HepG2 (cell line): ENCODE results near the gene PSMD4. TPM values are rescaled to one million over a fixed set of nuclear protein-coding genes. Genes with fewer than 3 reads are reported as not detected.

Source experiments
- ATAC-seq: fragments of 200-7000 bp; cut with Tn5 transposase; 3 replicates; pipeline ENCODE4 v1.9.1; 2020; ENCODE audit warnings: mild to moderate bottlenecking, moderate library complexity
- BruUV-seq: library from RNA; stranded (reverse); fragments of 400-500 nt; replicated peaks from 2 replicates; lab custom pipeline; 2021; lab: Mats Ljungman, UMichigan
- CTCF ChIA-PET: fragments of 300-600 bp; formaldehyde crosslinking; extraction: SDS; loops from one replicate; lab custom pipeline; 2021; ENCODE audit warnings: low total read pairs, inconsistent platforms, low intra/inter-chr PET ratio; lab: Yijun Ruan, JAX
- POLR2A ChIA-PET: fragments of 350-600 bp; sonication (Branson Sonifier 250); formaldehyde crosslinking; loops from one replicate; lab custom pipeline; 2020; ENCODE audit warnings: antibody characterized with exemption, inconsistent platforms; lab: Yijun Ruan, JAX
- DNase-seq: peaks from one replicate; pipeline ENCODE4 v3.0.0-alpha.2; 2015; ENCODE audit warnings: low spot score
- FAIRE-seq: peaks from 3 replicates; lab custom pipeline; 2011; peaks lifted over from hg19 to GRCh38; lab: Jason Lieb, UNC
- H2AFZ ChIP-seq: one replicate; pipeline ENCODE4 v1.6.1; 2011; ENCODE audit warnings: low read length, inconsistent platforms
- H3K27ac ChIP-seq: fragments of 300-600 bp; 3 replicates; pipeline ENCODE4 v1.8.0; 2011; ENCODE audit warnings: mixed run types, mild to moderate bottlenecking, mixed read lengths, low read length, inconsistent platforms; ENCODE audit not compliant: insufficient read depth; ENCODE audit errors: extremely low read length
- H3K27me3 ChIP-seq, 2 experiments: fragments of 200-600 bp in 1 of 2; 2 replicates in 1 of 2; 3 replicates in 1 of 2; pipeline versions ENCODE4 v1.6.0 to v1.8.0; 2011; ENCODE audit warnings: low read length in 2 of 2, mild to moderate bottlenecking in 2 of 2, moderate library complexity in 2 of 2, inconsistent platforms in 1 of 2; ENCODE audit not compliant: insufficient read depth in 2 of 2, control insufficient read depth in 1 of 2
- H3K36me3 ChIP-seq, 2 experiments: fragments of 200-600 bp in 1 of 2; replicated peaks in 1 of 2; 2 replicates in 1 of 2; 3 replicates in 1 of 2; pipeline versions ENCODE4 v1.5.1 to v1.8.0; 2011; ENCODE audit warnings: low read length in 2 of 2, inconsistent platforms in 1 of 2; ENCODE audit not compliant: insufficient read depth in 2 of 2, control insufficient read depth in 1 of 2
- H3K4me1 ChIP-seq: 2 replicates; pipeline ENCODE4 v1.5.1; 2012; ENCODE audit warnings: low read length, inconsistent platforms; ENCODE audit not compliant: insufficient read depth
- H3K4me2 ChIP-seq: 2 replicates; pipeline ENCODE4 v1.6.0; 2011; ENCODE audit warnings: low read depth, low read length, inconsistent platforms
- H3K4me3 ChIP-seq, 3 experiments: fragments of 200-600 bp in 1 of 3; sonication (generic), shearing (Covaris generic) in 1 of 3; replicated peaks in 1 of 3; 2 replicates each; pipeline ENCODE4 v1.5.1; 2011 to 2016; ENCODE audit warnings: low read length in 3 of 3, inconsistent platforms in 2 of 3, low read depth in 2 of 3, mild to moderate bottlenecking in 2 of 3, control low read depth in 1 of 3, mixed read lengths in 1 of 3; ENCODE audit not compliant: insufficient read depth in 1 of 3
- H3K79me2 ChIP-seq: one replicate; pipeline ENCODE4 v1.6.1; 2011; ENCODE audit warnings: low read length, inconsistent platforms; ENCODE audit not compliant: insufficient read depth
- H3K9ac ChIP-seq: 2 replicates; pipeline ENCODE4 v1.6.0; 2011; ENCODE audit warnings: mild to moderate bottlenecking, low read depth, low read length, inconsistent platforms; ENCODE audit not compliant: insufficient read depth
- H3K9me3 ChIP-seq: 2 replicates; pipeline ENCODE4 v1.5.1; 2012; ENCODE audit warnings: mild to moderate bottlenecking, low read length
- H4K20me1 ChIP-seq: 2 replicates; pipeline ENCODE4 v1.6.0; 2011; ENCODE audit warnings: inconsistent platforms, mild to moderate bottlenecking, low read length, moderate library complexity; ENCODE audit not compliant: insufficient read depth
- FOSL2 ChIP-seq: sonication (generic); formaldehyde crosslinking; IDR thresholded peaks from 2 replicates; pipeline ENCODE4 v1.4.0; 2020; ENCODE audit warnings: missing genetic modification reagents
- TRIM24 ChIP-seq: sonication (generic); formaldehyde crosslinking; IDR thresholded peaks from 2 replicates; pipeline ENCODE4 v1.8.0; 2022; ENCODE audit warnings: mild to moderate bottlenecking, missing genetic modification reagents
- ZMYM3 ChIP-seq: sonication (generic); formaldehyde crosslinking; IDR thresholded peaks from 2 replicates; pipeline ENCODE4 v1.5.1; 2020; ENCODE audit warnings: mild to moderate bottlenecking, missing genetic modification reagents
- ZNF512B ChIP-seq: sonication (generic); formaldehyde crosslinking; IDR thresholded peaks from 2 replicates; pipeline ENCODE4 v1.5.1; 2020; ENCODE audit warnings: missing genetic modification reagents, mild to moderate bottlenecking, borderline replicate concordance
- WGBS: methylation state at CpG from one replicate; pipeline ENCODE4 v1.1.6; 2017; ENCODE audit warnings: low lambda C conversion rate; 5-methylcytosine and 5-hydroxymethylcytosine counted together
- in situ Hi-C: cut with HindIII; loops from 2 replicates; pipeline ENCODE4 v1.10.0; 2017; ENCODE audit warnings: low pct_unique_long_range_greater_than_20kb; ENCODE audit not compliant: extremely low pct_ligation_motif_present
- intact Hi-C: fragments of 100-400 bp; cut with micrococcal nuclease; formaldehyde crosslinking; loops from one replicate; pipeline ENCODE4 v1.10.0; 2022; ENCODE audit not compliant: unreplicated experiment
- polyA plus RNA-seq, 8 experiments: library from polyadenylated mRNA; depleted of rRNA in 3 of 8; stranded (reverse) in 7 of 8; unstranded in 1 of 8; fragments of >200 nt; fragmentation: Illumina TruSeq in 4 of 8; extraction: Trizol in 4 of 8; gene quantifications; 2 replicates each; pipeline versions ENCODE4 v1.2.1 to v1.2.3, GENCODE V29; 2011 to 2016; ENCODE audit warnings: low read depth in 4 of 8, missing spikeins in 1 of 8, mixed read lengths in 1 of 8; ENCODE audit not compliant: insufficient read depth in 1 of 8
- total RNA-seq, 5 experiments: library from RNA; depleted of rRNA; stranded (reverse); fragments of >200 nt; fragmentation: Illumina TruSeq; extraction: Trizol; gene quantifications; 2 replicates each; pipeline ENCODE4 v1.2.3, GENCODE V29; 2016; ENCODE audit warnings: low read depth in 1 of 5
- TF ChIP-seq, protein P1 (sequence below): sonication (generic); formaldehyde crosslinking; IDR thresholded peaks from 2 replicates; pipeline ENCODE4 v1.8.1; 2023; ENCODE audit warnings: missing genetic modification reagents, inconsistent platforms, borderline replicate concordance

The PSMD4 gene
- total and polyA plus RNA-seq, 2 of the 13 experiments (the other 11 are each of a cell fraction or from before 2014, with no cell fraction given): 194 to 243 TPM

- H3K9ac ChIP-seq: no peak overlapping the region
- no peaks in the 10 kb centered on the region for H3K4me1 ChIP-seq
- H2AFZ ChIP-seq: no peak overlapping the region
- TF ChIP-seq, protein P1, sequence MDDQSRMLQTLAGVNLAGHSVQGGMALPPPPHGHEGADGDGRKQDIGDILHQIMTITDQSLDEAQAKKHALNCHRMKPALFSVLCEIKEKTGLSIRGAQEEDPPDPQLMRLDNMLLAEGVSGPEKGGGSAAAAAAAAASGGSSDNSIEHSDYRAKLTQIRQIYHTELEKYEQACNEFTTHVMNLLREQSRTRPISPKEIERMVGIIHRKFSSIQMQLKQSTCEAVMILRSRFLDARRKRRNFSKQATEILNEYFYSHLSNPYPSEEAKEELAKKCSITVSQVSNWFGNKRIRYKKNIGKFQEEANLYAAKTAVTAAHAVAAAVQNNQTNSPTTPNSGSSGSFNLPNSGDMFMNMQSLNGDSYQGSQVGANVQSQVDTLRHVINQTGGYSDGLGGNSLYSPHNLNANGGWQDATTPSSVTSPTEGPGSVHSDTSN: no peak
- TF ChIP-seq ZMYM3 (CRISPR knock-in tag): no peak
- TF ChIP-seq FOSL2 (CRISPR knock-in tag): no peak
- TF ChIP-seq TRIM24 (CRISPR knock-in tag): no peak
- TF ChIP-seq ZNF512B (CRISPR knock-in tag): no peak
- no peak for FAIRE-seq
- peaks cover 39 to 72% of the 10 kb centered on the region in 2 experiments for H3K36me3 ChIP-seq
- WGBS: 96% methylated on average over 2 of the region's 2 CpGs
- H3K79me2 ChIP-seq: no peaks in the 10 kb centered on the region
- H4K20me1 ChIP-seq: no peaks in the 10 kb centered on the region
- H3K27me3 ChIP-seq: no peaks in the 10 kb centered on the region
- H3K4me2 ChIP-seq: no peak overlapping the region
- no peak overlapping the region for H3K27ac ChIP-seq
- POLR2A ChIA-PET: interaction anchor here (2.0 kb wide), 1 partner anchor 11 kb away, joined by 5 read pairs; no protein-coding TSS in a partner anchor
- CTCF ChIA-PET: no interaction called here
- no TSS peak for BruUV-seq
- intact Hi-C loops (no loop called here), in situ Hi-C loops (no loop called here)
- no peak for ATAC-seq
- H3K9me3 ChIP-seq: no peaks in the 10 kb centered on the region
- DNase-seq: no peak
- H3K4me3 ChIP-seq: no peak overlapping the region
These were observed 40.4 kb downstream of the PSMD4 start for GRCh38 chr1:151294742-151295462.
